NCI-H510A (cell line): ENCODE measurements around the gene SERPINB12.

Source experiments
- DNase-seq: peaks from one replicate; lab custom pipeline; 2025; lab: John Stamatoyannopoulos, UW

The SERPINB12 gene

DNA sequence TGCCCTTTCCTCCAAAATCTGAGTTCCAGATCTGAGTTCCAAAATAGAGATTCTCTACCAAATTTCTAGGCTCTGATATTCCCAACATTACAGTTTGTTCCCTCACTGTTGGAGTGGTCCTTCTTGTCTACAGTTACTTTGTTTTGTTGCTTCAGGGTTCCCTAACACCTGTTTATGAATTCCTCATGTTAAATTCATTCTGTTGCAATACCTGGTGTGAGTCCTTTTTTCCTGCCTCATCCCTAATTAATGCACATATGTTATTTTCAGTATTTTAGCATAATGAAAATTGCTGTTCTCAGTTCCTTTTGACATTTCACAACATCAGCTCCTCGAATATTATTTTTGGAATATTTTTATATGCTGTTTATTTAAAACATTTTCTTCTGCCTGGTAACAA lies 61.2 kb downstream of the SERPINB12 start:
- DNase-seq: no peak

DNA sequence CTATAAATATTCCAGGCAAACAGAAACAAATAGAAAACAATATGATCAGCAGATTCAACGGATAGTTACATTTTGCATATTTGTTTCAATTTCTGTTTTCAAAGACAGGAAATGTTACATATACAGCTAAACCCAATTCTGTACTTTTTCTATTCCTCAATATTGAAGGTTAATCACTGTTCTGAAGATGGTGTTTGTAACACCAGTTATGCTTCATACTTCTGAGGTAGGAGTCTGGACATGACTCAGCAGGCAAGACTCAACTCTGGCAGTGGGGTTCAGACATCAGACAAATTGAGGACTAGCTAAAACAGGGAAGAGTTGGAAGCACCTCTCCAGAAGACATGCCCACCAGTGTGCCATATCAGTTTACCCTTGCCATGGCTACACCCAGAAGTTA lies 61.6 kb downstream of the SERPINB12 start:
- DNase-seq: no peak

DNA sequence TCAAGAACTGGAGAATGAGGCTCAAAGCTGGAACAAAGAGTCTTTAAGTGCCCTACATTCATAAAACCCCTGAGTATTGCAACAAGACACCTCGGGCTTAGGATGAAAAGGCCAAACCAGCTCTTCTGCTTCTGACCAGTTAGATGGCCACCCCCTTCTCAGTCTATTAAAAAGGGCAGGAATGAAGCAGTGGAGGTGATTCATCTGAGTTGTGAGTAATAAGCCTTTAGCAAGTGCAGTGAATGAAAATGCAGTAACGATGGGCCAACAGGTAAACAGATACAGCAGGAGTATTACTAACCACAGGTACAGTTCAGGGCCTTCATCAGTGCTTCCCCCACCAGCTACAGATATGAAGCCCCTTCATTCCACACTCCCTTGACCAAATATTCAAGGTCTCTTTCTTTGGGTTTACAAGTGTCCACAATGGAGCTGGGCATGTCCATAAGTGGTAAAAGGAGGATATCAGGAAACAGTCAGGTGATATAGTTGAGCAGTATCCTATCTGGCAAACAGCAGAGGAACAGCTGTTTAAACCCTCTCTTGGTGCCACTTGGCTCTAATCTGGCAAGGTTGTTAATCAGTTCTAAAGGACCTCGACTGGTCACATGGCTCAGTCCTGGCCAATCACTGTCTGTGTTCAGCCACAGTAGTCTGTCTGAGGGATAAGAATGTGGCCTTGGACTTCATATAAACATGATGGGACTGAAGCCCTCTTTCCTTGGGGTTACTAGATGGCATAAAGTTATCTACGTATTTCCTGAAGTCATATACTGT lies 62.8 kb downstream of the SERPINB12 start:
- peak; percentile 92 for DNase-seq

DNA sequence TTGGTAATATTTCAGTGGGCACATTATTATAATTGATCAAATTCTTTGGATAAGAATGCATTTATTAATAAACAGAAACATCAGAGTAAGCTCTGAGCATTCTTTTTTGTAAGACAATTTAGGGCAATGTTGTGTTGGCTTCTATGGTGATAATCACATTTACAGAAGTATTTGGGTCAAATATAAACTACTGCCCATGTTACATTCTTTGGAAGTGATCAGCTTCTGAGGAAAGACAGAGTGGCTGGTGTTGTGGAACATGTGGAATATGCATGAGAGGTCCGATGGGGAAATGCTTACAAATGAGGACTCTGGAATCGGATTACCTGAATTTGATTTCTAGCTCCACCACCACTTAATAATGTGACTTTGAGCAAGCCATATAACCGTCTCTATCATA lies 64.4 kb downstream of the SERPINB12 start:
- DNase-seq: no peak

DNA sequence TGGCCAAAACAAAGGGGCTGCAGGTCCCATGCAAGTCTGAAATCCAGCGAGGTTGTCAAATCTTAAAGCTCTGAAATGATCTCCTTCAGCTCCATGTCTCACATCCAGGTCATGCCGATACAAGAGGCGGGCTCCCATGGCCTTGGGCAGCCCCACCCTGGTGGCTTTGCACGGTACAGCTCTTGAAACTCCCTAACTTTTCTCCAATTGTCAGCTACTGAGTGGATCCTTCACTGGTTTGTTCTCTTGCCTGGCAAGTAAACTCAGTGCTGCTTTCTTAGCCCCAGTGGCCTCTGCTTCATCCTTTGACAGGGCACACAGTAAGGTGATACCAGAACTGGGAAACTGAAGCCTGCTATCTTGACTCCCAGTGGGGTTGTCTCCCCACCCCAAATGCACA lies 71.3 kb downstream of the SERPINB12 start:
- peak; percentile 16 for DNase-seq

DNA sequence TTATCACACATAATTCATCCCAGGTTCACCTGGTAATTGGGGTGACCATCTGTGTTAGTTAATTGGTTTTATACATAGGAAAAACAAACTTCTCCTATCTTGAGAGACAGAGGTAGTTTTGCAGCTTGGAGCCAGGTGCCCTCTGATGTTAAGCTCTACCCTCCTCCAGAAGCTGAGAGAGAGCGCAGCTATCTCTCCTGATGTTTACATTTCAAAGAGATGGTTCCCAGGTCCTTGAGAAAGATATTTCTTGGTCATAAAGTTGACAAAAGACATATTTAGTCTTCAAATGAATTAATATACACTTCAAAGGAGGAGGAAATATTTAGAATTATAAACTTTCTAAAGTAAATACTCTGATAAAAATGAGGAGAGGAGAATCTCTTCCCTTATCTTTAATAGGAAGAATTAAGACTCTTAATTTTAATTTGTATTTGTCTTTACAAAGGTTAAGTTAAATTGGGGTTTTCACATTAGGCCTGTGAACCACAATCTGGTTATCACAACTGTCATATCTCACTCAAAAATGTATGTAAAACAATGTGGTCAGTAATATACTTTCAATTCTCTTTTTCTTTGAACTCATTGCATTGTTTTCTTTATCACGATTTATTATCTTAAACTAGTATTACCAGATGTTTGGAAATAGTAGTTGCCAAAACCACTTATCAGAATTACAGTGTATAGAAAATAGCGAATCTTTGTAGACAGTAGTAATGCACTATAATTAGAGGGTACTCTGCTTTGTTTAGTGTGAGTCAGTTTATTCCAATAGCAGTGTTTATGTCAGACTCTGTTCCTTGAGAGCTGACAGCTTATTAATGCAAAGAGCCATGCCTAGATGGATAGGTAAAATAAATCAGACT lies 75.1 kb downstream of the SERPINB12 start:
- DNase-seq: peak; percentile 80

DNA sequence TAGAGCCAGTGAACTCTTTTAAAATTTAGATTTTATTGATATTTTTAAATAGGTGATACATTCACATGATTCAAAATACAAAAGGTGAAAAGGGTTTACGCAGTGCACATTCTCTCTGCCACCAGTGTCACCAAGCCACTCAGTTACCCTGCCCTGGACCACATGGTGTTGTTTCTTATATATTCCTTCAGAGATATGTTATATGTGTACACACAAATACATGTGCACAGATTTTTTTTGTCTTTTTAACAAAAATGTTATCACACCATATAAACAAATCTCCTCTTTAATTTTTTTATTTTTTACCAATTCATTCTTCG lies 75.7 kb downstream of the SERPINB12 start:
- DNase-seq: no peak
